HG03565 (cell line): ENCODE results near the gene NEAT1.

Experiments
- ATAC-seq: cut with Tn5 transposase; IDR thresholded peaks from one replicate; pipeline ENCODE4 v1.9.1; 2021; ENCODE audit warnings: mild to moderate bottlenecking, moderate library complexity; ENCODE audit not compliant: unreplicated experiment

NEAT1 gene

GRCh38 chr11:65389294-65389980, 33.2 kb upstream of the NEAT1 start:
- ATAC-seq: no peak

DNA sequence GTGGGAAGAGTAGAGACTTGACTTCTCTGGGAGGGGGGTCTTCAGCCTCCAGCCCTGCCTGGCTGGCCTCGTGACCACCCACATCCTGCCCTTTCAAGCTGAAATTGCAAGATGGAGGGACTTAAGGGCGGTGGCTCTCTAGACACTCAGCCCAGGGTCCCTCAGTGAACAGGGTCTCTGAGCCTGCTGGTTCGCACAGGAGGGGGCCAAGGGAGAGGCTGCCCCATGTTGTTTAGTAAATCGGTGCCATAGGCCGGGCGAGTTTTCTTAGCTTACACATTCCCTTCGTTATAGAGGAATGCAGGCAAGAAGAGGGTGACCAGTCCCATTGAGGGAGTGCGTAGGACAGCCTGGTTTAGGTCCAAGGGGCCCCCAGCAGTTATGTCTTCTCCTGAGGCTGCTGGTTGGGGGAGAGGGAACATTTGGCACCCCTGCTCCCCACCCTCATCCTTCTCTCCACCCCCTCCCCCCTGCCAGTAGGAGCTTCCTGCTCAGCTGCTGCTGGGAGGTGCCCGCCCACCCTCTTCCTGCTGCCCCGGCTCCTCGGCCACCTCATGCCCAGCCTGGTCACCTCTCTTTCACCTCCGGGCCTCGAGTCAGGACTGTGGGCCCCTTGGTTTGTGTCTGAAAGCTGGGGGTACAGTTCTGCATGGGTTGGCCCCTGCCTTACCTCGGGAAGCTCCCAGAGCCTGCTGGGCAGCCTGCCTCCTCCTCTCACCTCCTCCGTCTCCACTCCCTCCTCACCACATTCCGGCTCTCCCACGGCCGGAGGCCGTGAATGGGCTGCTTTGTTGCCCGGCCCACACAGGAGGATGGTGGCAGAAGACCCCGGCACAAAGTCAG, 32.3 kb upstream of the NEAT1 start:
- ATAC-seq: no peak

DNA sequence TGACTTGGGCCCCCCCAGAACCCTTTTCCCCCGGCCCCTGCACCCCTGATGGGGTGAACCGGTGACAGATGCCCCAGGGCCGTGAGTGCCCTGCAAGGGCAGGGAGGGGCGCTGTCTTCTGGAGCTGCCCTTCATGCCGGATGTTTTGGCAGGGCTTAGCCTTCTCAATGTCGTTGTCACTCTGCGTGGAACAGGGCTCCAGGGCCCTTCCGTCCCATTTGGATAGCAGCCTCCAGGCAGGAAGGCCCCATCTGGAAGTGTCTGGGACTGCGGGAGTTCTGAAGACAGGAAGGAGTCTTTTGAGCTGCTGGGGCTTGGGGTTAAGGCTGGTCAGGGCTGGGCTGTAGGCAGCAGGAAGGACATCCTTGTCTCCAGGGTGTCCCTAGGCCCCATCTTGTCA, 31.6 kb upstream of the NEAT1 start:
- no peak for ATAC-seq

DNA sequence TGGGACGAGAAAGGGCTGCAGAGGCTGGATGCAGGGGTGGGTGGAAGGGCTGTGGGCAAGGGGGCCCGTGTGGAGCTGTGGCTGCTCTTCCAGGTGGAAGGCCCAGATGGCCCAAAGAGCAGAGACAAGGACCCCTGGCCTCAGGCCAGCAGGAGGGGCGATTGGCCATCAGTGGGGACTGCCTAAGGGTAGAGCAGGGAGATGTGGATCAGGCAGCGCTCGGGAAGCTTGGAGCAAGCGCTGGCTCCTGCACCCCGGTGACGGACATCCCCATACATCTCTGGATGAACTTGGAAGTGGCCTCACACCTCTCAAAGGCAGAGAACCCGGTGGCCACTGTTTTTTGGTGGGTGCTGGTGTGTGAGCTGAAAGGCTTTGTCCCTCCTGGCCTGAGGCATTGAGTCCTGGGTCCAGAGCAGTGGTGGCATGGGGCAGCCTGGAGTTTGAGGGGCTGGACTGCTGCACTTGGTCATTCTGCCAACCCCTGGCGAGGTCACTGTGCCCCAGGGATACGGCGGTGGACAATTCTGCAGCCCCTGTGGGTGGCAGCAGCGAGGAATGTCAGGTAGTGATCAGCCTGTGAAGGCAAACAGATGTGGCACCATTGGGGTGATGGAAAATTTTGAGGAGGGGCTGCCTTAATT, 30.3 kb upstream of the NEAT1 start:
- no peak for ATAC-seq

- ATAC-seq: no peak
Measured at GRCh38 chr11:65392899-65393298, 29.7 kb upstream of the NEAT1 start.

DNA sequence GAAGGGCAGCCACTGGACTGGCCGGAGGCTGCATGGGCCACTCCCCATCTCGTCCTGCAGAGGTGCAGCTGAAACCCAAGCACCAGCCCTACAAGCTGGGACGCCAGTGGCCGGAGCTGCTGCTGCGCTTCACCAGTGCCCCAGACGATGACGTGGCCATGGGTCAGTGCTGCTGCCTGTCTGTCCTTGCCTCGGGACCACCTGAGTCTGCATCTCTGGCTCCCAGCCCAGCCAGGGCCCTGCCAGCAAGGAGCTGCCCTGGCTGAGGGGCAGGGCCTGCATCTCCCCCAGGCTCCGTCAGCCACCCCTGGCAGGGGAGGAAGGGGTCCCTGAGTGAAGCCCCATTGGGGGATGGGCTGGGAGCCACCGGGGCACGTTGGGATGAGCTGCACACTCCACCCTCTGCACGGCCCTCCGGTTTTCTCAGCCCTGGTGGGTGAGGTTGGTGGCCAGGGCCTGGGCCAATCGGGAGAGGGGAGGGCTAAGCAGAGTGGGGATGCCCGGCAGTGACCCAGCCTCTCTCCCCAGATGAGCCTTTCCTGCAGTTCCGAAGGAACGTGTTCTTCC, 29.0 kb upstream of the NEAT1 start:
- ATAC-seq: no peak

DNA sequence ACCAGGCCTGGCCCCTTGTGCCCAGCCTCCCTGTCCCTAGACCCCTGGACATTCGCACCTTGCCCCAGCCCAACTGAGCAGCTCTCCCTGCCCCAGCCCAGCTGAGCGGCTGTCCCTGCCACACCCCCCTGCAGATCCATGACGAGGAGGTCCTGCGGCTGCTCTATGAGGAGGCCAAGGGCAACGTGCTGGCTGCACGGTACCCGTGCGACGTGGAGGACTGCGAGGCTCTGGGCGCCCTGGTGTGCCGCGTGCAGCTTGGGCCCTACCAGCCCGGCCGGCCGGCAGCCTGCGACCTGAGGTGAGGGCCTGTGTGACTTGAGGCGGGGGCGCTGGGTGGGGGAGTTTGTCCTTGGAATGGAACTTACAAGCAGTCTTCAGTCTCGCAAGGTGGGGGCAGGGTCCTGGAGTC, 28.5 kb upstream of the NEAT1 start:
- ATAC-seq: no peak

GRCh38 chr11:65395961-65396530, 26.6 kb upstream of the NEAT1 start:
- no peak for ATAC-seq

- no peak for ATAC-seq
Measured at GRCh38 chr11:65396769-65397745, 25.5 kb upstream of the NEAT1 start.

- ATAC-seq: no peak
Measured at GRCh38 chr11:65398362-65398910, 24.2 kb upstream of the NEAT1 start.

GRCh38 chr11:65399249-65399648, 23.3 kb upstream of the NEAT1 start:
- no peak for ATAC-seq

DNA sequence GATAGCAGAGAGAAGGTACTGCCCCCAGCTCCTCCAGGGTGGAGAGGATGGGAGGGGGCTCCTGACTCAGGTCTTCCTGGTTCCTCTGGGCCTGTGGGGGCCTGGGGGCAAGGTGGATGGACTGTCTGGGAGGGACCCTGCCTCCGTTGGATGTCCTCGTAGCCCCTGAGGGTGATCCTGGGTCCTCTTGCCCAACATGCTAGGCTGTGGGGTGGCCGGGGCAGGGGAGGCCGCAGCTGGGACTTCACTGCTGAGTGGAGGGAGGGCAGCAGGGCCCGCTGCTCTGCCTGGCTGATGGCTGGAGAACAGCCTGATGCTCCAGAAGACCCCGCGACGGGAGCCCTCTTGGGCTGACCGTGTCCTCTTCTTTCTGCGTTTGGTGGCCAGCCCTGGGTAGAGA, 22.8 kb upstream of the NEAT1 start:
- no peak for ATAC-seq

GRCh38 chr11:65400307-65401072, 22.1 kb upstream of the NEAT1 start:
- ATAC-seq: no peak

DNA sequence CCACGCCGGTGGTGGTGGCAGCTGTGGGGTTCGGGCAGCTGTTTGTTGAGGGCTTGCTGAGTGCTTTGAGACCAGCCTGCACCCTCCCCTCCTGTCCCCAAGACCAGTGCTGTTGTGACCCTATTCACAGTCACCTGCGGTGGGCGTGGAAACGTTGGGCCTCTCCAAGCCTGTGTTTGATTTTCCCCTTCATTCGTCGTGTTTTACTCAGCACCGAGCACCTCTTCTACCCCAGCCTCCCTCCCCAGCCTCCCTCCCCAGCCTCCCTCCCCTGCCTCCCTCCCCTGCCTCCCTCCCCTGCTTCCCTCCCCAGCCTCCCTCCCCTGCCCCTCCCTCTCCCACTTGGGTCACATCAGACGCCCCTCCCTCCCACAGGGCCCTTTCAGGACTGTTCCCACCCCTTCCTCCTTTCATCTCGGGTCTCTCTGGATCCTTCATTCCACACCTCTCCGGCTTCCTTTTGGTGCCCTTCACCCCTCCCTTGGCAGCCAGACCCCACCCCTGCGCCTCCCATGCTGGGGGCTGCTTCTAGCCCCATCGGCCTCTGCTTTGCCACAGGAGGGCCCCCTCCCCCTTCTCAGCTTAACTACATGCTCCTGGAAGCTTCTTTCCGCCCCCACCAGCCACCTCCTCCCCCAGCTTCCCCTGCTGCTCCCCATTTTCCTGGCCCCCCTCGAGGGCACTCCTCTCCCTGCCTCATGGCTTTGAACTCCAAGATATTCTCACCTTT, 21.4 kb upstream of the NEAT1 start:
- no peak for ATAC-seq

GRCh38 chr11:65401803-65402248, 20.8 kb upstream of the NEAT1 start:
- no peak for ATAC-seq

GRCh38 chr11:65402790-65403189, 19.8 kb upstream of the NEAT1 start:
- ATAC-seq: no peak

- ATAC-seq: no peak
Measured at GRCh38 chr11:65403607-65404121, 18.9 kb upstream of the NEAT1 start.

DNA sequence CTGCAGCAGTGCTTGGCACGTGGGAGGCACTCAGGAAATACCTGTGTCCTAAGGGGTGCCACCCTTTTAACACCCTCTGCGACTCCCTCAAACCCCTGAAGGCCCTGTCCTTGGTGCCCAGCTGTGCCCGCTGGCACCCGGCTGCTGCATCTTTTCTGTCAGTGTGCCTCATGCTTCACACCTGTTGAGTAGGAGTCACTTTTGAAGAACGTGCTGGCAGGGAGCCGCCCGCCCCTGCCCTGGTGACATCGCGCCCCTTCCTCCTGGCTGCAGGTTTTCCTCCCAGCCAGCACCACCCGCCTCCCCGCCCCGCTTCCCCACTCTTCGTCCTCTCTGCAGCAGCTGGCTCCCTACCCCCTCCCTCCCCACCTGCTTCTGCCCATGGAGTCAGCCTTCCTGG, 18.4 kb upstream of the NEAT1 start:
- no peak for ATAC-seq
